HG03135 (cell line): ENCODE results near the gene CAPN12.

Experiments used
- ATAC-seq: cut with Tn5 transposase; IDR thresholded peaks from one replicate; pipeline ENCODE4 v1.9.1; 2021; ENCODE audit warnings: mild to moderate bottlenecking, moderate library complexity; ENCODE audit not compliant: unreplicated experiment

The CAPN12 gene

DNA sequence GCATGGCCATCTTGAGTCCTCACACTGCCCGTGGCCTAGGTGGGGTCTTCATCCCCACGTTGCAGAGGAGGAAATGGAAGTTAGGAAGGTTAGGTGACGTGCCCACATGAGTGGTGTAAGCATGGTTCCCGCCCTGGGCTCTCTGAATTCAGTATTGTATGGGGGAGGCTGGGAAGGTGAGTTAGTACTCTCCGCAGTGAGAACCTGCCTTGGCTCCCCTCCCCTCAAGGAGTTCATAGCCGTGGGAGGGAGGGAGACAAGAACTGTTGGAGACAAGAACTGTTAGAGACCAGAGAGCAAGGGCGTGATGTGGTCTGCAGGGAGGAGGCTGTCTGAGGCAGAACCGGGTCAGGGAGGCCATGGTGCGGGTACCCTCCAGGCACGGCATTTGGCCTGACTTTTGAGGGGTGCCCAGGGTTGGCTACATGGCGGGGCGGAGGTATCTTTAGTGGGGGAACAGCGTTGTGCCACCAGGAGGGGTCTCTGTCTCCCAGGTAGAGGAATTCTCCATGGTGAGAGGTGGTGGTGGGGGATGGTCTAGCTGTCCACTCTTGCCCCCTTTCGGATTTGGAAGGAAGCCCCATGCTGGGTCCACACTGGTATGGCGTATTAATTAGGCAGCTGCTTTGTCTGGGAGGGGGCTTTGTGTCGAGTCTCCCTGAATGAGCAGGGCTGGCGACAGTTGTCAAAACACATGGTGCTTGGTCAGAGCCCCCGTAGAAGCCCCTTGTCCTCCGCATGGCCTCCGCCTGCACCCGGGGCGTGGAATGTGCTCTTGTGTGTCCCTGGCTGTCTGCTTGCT, 45.8 kb downstream of the CAPN12 start:
- no peak for ATAC-seq

DNA sequence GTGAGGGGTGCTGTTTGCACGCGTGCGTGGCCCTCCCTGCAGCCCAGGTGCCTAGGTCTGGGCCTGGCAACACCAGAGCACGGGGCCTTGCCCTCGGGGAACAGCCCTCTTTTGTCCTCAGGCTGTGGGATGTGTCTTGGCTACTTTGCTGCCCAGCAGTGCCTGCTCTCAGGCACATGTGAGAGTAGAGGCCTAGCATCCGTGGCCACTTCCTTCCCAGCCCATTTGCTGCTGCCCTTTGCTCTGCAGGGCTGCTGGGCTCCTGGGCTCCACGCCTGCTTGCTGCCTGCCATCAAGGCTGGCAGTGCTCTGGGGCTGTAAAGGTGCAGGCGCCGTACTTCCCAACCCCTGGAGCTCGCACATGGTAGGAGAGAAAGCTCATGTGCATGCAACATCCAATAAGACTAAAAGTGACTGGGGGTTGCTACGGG, 46.6 kb downstream of the CAPN12 start:
- ATAC-seq, result no peak

DNA sequence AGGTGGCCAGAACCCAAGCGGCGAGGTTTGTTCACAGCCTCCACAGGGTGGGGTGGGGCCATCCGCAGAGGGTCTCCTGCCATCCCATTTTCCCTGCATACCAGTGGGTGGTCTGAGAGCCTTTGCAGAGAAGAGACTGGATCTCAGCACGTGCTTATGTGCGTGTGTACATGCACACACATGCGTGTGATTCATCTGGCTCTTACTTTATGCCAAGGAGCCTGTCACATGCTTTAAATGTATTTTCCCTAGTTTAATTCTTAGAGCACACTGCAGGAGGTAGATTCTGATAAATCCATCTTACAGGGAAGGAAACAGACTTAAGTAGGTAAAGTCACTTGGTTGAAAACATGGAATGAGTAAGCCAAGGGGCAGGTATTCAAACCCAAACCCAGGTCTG, 47.1 kb downstream of the CAPN12 start:
- no peak for ATAC-seq

DNA sequence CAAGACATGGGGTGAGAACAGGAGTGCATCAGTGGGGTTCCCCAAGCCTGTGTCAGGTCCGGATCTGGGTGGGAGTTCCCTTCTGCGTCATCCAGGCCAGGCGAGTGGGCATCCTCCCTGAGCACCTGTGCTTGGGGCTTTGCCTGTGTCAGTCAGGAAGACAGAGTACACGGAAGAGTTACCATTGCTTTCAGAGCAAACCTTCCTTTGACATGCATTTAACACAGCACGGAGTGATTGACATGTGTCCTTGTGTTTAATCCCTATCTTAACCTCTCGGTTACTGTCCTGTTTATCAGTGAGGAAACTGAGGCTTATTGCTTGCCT, 47.6 kb downstream of the CAPN12 start:
- no peak for ATAC-seq

DNA sequence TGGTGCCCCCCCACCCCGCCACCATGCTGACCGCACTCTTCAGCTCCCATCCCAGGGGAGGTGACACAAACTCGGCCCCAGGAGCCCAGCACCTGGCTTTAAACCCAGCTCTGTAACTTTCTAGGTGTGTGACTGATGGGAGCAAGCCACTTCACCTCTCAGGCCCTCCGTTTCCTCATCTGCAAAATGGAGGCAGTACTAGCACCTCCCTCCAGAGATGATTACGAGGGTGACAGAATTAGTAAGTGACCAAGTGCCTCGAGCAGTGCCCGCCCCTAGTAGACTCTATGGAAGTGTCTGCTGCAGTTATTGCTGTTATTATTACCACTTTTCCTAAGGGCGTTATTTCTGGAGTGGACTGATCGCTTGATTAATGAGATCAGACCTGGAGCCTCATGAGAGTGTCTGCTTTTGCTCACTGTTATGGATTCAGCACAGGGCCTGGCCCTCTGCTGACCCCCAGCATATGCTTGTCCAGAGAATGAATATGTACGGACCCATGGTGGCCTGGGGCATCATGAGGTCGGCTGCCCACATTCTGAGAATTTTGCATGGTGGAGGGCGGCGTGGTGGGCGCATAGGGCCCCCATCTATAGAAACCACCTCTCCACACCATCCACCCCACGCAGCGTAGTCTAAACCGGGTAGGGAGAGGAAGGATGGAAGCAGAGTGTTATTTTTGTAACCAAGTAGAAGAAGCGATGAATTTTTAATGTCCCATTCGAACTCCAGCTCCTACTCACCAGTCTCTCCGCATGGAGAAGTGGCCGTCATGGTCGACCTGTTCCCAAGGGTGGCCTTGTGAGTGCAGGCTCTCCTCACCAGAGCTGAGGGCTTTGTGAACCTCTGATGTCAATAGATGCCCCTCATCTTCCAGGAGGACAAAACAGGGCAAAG, 48.2 kb downstream of the CAPN12 start:
- no peak for ATAC-seq

DNA sequence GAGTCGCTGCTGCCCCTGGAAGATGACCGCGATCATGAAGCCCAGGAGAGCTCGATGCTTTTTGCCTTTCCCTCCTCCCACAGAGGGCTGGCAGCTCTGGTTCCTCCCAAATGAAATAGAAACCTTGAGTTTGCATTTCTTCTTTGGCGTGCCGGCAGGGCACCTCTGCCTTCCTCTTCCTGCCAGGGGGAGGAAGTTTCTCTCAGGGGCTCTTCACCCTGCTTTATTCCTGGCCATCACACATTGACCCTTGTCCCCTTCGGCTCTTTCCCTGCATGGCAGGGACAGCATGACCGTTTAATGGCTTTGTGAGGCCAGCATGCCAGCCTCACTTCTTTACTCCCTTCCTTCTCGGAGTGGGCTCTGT, 49.0 kb downstream of the CAPN12 start:
- ATAC-seq, result no peak

DNA sequence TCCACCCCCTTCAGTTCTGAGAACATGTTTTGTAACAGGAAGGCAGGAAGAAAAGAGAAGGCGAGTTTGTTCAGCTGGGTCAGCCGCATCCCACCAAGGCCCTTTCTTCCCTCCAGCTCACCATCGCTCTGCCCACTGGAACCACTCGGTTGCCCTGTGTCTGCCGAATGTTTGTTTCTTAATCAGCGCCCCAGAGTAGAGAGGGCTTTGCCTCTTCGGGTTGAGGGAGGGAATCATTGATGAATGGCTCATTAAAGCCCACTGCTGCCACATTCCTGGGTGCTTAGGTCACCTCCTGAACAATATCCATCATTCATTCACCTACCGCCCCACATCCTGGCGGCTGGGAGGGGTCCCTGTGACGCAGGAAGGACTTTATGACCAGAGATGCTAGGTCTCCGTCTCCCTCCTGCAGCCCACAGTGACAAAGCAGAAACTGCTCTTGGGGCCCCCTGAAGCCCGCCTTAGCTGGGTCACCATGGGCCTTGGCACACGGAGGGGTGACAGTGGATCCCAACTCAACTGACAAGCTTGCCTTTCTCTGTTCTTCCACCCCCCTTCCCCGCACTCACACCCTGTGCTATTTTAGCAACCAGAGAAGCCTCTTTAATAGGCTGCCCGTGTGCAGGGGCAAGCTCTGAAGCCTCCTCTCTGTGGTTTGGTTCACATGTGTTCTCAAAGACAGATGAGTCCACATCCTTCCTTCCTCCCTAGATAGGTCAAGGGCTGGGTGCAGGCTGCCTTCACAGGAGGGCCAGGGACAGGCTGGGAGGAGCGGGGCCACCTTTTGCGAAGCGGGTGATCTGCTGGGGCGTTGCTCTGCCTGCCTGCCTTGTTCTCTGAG, 50.7 kb downstream of the CAPN12 start:
- no peak for ATAC-seq

DNA sequence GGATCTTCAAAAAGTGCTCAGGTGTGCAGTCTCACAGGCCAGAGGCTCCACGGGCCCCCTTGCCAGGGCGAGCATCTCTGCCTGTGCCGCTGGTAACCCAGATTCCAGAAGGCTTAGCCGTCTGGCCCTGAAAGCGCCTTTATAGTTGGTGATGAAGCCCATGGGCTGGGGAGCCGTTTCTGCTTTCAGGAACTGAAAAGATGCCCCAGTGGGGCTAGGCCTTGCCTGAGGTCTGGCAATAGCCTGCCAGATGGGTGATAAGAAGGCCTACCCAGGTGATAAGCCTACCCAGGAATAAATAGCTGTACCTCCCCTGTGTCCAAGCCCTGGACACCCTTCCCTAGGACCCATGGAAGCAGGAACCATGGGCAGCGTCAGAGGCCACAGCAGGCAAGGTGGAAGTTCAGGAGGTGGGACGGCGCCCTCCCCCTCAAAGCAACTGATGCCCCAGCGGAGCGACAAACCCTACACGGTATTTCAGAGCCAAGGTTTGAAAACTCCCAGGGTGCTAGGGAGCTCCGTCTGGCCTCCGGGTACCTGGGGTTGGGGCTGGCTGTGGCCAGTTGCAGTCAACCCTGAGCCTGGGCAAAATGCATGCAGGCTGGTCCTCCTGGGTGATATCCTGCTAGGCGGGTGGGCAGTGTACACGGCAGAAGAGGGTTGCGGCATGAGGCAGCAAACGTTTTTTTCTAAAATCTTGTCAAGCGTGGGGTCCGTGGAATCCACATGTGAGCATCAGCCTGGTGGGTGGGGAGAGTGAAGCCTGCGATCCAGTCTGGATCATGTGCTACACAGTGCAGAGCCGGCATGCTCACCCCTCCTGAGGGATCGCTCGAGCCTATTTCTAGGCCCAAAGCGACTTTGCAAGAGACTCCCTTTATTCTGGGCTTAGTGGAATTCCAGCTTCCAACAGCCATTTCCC, 51.6 kb downstream of the CAPN12 start:
- ATAC-seq, result no peak

DNA sequence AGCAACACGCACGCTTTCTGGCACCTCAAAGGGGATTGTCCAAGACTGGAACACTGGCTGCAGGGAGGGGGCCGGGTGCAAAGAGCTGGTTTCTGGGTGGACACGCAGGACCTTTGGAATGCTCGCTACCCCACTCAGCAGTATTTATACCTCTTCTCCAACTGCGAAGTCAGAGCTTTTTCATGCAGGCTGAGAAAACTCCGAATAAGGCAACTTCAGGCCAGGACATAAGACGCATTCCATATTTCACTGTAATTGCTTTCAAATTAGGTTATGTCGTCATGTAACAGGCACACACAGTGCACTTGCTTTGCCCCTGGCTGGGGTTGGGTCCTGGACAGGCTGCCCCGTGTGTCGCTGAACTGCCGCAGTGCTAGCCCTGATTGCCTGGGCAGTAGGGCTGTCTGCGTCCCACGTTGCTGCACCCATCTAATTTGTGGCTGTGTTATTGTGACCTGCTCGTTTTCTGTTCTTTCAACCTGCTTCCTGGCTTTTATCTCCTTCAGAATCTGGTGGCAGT, 52.3 kb downstream of the CAPN12 start:
- ATAC-seq, result no peak

DNA sequence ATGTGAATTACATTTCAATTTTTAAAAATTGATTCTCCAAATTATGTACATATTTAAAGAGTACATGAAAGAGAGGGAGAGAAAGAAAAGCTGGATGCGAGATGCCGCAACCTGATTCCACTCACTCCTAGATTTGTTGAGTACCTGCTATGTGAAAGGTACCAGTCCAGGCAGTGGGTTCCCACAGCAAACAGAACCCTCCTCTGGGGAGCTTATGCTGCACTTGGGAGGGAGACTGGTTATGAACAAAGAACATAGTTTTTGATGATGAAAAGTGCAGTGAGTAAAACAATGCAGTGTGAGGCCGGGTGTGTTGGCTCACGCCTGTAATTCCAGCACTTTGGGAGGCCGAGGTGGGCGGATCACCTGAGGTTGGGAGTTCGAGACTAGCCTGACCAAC, 53.4 kb downstream of the CAPN12 start:
- ATAC-seq, result no peak

DNA sequence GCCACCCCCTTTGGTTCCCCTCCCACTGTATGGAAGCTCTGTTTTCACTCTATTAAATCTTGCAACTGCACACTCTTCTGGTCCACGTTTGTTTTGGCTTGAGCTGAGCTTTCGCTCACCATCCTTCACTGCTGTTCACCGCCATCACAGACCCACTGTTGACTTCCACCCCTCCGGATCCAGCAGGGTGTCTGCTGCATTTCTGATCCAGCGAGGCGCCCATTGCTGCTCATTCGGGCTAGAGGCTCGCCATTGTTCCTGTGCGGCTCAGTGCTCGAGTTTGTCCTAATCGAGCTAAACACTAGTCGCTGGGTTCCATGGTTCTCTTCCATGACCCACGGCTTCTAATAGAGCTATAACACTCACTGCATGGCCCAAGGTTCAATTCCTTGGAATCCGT, 54.1 kb downstream of the CAPN12 start:
- no peak for ATAC-seq

DNA sequence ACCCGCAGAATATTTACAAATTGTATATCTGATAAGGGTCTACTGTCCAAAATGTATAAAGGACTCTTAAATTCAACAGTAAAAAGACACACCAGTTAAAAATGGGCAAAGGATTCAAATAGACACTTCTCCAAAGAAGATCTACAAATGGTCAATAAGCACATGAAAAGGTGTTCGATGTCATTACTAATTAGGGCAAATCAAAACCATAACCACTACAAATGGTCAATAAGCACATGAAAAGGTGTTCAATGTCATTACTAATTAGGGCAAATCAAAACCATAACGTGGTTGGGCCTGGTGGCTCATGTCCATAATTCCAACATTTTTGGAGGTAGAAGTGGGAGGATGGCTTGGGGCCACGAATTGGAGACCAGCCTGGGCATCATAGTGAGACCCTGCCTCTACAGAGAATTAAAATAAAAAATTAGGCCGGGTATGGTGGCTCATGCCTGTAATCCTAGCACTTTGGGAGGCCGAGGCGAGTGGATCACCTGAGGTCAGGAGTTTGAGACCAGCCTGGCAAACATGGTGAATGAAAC, 56.4 kb downstream of the CAPN12 start:
- no peak for ATAC-seq

DNA sequence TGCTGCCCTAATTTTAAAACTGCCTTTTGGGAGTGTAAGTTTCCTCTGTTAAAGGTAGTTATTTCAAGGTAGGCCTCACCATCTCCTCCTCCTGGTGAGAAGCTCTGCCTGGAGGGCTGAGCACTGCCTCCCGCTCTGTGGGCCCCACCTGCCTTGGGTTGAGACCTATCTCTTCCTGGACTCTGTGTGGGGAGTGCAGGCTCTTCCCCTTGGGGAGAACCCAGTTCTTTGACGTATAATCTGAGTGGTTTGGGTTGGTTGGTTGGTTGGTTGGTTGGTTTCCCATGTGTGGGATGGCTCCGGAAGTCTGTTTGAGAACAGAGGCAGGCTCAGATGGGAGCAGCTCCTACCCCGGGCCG, 57.8 kb downstream of the CAPN12 start:
- no peak for ATAC-seq

DNA sequence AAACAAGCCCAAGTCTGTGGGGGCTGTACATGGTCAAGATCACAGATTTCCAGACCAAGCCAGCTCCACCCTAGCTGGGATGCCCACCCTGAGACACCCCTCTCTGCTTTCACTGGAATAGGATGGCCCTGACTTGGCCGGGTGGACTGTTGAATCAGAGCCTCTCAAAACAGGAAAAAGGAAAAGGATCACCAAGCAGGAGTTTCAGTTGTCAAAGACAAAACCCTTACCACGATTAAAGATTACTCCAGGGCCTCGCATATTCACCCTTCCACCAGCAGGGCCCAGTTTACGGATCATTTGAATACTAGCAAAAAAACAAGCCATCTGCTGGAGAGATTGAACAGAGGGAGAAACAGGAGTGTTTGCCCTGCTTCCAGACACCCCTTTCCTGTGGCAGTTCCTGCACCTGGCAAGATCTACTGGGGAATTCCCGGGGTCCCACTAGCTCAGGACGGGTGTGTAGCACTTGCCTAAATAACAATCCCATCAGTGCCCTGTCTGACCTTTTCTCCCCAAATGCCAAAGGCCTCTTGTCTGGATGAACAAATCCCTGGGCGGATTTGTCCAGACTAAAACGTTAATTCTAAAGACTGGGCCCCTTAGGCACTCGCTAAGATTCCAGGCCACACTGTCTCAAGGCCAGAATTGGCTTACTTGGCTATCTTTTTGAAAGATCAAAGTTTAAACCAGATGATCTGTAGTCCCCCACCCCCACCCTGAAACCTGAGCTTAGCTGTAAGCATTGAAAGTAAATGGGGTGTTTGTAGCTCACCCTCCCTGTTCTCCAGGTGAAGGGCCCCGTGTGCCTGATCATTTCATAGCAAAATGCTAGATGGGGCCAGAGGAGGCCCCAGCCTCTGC, 58.4 kb downstream of the CAPN12 start:
- ATAC-seq, result no peak

DNA sequence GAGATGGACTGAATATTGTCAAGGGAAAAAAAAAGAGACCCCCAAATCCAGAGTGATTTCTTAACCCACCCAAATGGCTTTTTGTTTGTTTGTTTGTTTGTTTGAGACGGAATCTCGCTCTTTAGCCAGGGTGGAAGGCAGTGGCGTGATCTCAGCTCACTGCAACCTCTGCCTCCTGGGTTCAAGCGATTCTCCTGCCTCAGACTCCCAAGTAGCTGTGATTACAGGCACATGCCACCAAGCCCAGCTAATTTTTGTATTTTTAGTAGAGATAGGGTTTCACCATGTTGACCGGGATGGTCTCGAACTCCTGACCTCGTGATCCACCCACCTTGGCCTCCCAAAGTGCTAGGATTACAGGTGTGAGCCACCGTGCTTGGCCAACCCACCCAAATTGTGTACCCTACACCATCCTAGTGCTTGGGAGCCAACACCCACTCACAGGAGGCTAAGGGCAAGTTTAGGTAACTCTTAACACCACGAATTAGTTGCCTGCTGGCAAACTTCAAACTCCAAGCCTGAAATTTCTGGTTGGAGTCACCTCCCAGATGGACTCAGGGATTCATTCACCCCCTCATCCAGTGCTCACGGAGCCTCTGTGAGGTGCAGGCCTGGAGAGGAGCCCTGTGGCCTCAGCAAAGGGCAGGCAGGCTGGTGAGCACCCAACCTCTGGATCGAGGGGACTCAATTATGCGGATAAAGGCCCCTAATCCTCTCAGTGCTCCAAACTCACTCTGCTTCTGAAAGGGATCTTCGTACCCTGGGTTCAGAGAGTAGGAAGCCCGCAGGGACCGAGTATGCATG, 59.2 kb downstream of the CAPN12 start:
- no peak for ATAC-seq

DNA sequence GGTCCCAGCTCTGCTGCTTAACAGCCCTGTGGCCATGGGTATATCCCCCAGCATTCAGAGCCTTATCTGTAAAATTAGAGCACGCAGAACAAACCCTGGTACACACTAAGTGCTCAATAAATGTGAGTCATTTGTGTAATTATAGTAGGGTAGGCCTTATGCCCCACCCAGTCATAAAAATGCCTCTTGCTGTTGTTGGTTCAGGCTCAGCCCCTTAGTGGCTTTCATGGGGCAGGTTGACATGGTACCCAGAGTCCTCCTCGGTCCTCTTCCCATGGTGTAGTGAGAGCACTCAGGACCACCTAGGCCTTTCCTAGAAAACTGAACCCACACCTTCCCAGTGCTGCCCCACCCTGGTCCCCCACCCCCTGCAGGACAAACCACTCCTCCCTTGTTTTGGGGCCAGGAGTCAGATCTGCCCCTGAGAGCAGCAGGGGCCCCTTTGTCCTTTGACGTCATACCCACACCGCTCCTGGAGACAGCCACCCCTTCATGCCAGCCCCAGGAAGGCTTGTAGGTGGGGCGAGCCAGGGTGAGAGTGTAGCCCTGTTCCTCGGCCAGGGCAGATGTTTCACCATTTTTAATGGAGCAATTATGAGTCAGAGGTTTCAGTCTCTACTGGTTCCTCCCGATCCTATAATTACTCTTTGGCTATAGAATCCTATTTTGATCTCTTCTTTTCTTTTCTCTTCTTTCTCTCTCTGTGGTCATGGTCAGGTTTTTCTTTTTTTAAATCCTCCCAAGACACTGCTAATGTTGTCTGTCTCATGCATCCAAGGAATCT, 60.0 kb downstream of the CAPN12 start:
- no peak for ATAC-seq

DNA sequence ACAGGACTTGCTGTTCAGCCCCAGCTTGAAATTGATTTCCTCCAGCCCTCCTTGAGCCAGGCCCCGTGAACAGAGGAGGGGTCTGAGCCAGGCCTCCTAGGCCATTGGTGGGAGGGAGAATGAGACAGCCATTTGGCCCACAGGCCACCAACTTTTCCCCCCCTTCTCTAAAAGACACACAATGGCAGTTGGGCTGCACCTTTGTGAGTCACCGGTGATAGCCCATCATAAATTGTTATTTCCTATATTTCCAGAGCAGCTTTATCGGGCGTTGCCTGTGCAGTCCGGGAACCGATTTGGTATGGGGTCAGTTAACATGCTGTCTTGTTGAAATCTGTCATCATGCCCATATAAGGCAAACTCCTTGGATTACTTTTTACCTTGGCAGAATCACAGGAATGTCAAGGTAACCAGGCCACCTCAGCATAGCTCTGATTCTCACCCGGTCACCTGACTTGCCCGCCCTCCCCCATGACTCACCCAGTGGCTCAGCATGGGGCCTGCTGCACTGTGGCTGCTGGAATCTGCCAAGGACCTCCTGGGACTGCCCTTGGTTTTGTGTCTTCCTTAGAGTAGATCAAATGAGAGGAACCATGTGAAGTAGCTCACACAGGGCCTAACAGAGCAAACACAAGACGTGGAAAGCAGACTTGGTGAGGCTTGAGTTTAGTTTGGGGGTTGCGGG, 60.7 kb downstream of the CAPN12 start:
- ATAC-seq, result no peak
